ENCODE measurements around the gene FAM193B.

GRCh38 chr5:177536386-177536785 lies 18.0 kb downstream of the FAM193B start:
- TF ChIP-seq CTCF (IDR thresholded peaks at IDR 0.05 in 8 of 11, conservative IDR thresholded peaks at IDR 0.05 in 3 of 11) (no peak), POLR2AphosphoS5 (IDR thresholded peaks at IDR 0.05) (peak in 2 of 3 donors; percentile 4 to 32)
